ENCODE measurements around the gene HAUS8.

DNA sequence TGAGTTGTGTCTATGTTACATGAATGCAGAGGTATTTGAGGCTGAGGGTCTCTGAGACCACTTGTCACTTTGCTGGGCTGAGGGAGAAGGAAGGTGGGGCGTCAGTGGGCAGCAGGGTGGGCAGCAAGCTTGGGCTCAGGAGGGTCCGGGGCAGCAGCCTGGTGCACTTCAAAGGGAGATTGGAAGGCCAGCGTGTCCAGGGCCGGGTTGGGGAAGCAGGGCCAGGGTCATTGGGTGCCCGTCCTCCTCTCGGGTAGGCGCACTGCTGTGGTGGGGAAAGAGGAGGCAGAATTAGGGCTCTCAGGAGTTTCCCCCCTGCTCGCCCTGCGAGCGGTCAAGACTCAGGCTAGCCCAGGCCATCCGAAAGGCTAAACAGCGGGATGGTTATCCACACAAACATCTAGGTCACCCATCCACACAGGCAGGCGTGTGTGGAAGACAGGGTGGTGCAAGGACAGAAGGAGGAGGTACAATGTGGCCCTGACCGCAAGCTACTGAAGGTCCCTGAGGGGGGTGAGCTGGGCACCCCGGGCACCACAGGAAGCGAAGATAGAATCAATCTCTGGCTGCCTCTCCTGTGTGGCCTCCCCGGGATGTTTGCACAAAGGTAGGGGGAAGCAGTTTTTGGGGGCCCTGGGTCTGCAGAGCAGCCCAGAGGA, 38.0 kb upstream of the HAUS8 start:
- no peak for TF ChIP-seq EZH2 (optimal IDR thresholded peaks at IDR 0.05; ENCODE audit: low read depth, low read length)
- TF ChIP-seq, protein P1, sequence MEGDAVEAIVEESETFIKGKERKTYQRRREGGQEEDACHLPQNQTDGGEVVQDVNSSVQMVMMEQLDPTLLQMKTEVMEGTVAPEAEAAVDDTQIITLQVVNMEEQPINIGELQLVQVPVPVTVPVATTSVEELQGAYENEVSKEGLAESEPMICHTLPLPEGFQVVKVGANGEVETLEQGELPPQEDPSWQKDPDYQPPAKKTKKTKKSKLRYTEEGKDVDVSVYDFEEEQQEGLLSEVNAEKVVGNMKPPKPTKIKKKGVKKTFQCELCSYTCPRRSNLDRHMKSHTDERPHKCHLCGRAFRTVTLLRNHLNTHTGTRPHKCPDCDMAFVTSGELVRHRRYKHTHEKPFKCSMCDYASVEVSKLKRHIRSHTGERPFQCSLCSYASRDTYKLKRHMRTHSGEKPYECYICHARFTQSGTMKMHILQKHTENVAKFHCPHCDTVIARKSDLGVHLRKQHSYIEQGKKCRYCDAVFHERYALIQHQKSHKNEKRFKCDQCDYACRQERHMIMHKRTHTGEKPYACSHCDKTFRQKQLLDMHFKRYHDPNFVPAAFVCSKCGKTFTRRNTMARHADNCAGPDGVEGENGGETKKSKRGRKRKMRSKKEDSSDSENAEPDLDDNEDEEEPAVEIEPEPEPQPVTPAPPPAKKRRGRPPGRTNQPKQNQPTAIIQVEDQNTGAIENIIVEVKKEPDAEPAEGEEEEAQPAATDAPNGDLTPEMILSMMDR (IDR thresholded peaks at IDR 0.05; ENCODE audit: low read length), result no peak
- no peak for TF ChIP-seq EZH2phosphoT487 (IDR thresholded peaks at IDR 0.05; ENCODE audit: low read length)

Data from MM.1S (cell line).